GM12874 (cell line): Measurements from ENCODE around the gene ANKLE2.

Source experiments
- CTCF ChIP-seq: IDR thresholded peaks from 2 replicates; pipeline ENCODE4 v1.5.1; 2011; ENCODE audit warnings: low read depth, mild to moderate bottlenecking, control low read depth, low read length, moderate library complexity; ENCODE audit not compliant: insufficient read depth

The ANKLE2 gene

GRCh38 chr12:132729541-132730320 is 31.9 kb downstream of the ANKLE2 start:
- TF ChIP-seq CTCF = no peak

GRCh38 chr12:132728502-132728901 is 33.1 kb downstream of the ANKLE2 start:
- TF ChIP-seq CTCF = no peak

GRCh38 chr12:132727091-132727794 is 34.4 kb downstream of the ANKLE2 start:
- TF ChIP-seq CTCF = no peak

- no peak for TF ChIP-seq CTCF
These were observed 35.2 kb downstream of the ANKLE2 start for GRCh38 chr12:132726386-132726785.

- no peak for TF ChIP-seq CTCF
These were observed 37.0 kb downstream of the ANKLE2 start for GRCh38 chr12:132724506-132725241.

GRCh38 chr12:132723764-132724140 is 37.9 kb downstream of the ANKLE2 start:
- no peak for TF ChIP-seq CTCF
